Mesenteric fat pad (tissue), 1 donor: ENCODE data around the gene NRXN3. TPM values are rescaled to one million over a fixed set of nuclear protein-coding genes. Genes with fewer than 3 reads are reported as not detected.

Experiments used
- DNase-seq: peaks from one replicate; pipeline ENCODE4 v3.0.0-alpha.2; 2020; ENCODE audit warnings: low spot score
- total RNA-seq: library from RNA; stranded (reverse); fragmentation: NEBNext Ultra II Directional; extraction: Animal tissue kit (Norgen Biotek cat#: 25700); gene quantifications from one replicate; pipeline ENCODE4 v1.2.1, GENCODE V29; 2021
- donor health status: DM: yes; HTN: yes; CAD: no.

Gene NRXN3
- total RNA-seq, 1 donor from 2014 or later, result 0.84 TPM

DNA sequence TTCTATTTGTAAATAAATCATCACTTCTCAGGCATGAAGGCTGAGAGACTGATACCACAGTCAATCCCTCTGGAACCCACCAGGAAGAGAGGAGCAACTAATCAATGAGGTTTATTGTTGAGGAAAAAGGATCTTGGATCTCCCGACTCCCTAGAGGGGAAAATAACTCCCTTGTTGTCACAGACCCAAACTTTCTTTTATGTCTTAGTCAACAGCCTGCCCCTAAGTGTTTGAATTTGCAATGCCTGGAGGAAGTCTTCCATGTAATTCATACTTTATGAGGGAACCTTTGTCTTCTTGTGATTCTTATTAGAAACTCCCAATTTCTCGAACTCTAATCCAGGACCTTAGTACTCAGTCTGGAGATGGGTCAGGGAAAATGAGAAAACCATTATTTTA, 1235.3 kb downstream of the NRXN3 start:
- no peak for DNase-seq

DNA sequence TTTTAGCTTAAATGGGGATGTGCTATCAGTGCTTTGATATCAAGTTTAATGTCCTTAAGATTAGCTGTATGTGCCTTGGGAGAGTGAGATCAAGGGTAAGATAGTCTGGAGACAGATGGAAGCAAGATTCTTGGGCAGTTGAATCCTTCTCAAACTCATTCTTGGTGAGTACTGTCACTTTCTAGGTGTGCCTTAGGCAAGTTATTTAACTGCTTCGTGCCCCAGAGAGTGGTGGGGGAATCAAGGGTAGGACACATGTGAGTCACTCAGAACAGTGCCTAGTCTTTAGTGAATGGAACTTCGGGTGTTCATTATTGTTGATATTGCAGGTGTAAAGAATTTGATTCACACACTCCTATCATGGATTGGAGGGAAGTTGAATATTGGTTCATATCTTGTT, 1237.4 kb downstream of the NRXN3 start:
- no peak for DNase-seq

DNA sequence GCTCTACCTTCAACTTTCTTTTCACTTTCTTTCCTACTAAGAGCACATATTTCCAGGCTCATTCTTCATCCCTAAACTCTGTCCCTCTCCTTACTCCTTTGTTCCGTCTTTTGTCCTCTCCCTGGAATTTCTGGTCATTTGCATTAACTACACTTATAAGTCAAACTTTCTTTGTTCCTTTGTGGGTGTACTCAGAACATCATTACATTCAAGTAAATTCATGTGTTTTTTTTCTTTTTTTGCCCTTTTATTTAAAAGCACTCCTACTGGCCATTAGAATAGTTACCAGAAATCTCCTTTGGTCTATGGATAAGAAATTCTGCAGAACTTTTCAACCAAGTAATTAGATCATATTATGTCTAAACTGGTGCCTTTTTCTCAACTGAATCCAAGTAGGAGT, 1238.5 kb downstream of the NRXN3 start:
- no peak for DNase-seq

DNA sequence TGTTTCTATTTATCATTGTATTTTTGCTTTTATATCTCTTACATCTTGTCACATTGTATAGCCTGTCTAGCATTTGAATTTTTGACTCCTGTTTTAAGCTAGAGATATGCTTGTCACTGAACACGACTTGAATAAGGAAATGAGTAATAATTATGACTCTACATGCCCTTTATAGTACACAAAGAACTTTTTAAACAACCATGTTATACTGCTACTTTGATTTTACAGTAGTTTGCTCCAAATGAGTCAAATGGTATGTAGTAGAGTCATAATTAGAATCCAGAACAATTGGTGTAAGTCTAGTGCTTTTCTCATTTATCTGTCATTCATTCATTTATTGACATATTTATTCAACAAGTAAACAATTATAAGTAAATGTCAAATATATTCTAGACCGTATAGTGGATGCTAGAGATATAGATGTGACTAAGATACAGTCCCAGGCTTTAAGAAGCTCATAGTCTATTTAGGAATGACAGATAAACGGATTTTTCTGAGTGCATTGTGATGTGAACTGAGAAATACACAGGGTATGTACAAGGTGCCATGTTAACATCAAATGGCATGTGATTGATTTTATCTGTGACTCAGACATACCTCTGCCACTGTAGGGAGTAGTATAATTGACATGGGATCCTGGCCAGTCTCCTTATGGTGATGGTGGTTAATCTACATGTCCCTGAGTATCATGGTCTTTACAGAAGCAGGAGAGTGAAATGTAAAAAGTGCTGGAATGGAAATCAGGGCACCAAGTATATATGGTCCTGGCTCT, 1241.4 kb downstream of the NRXN3 start:
- DNase-seq, result no peak

DNA sequence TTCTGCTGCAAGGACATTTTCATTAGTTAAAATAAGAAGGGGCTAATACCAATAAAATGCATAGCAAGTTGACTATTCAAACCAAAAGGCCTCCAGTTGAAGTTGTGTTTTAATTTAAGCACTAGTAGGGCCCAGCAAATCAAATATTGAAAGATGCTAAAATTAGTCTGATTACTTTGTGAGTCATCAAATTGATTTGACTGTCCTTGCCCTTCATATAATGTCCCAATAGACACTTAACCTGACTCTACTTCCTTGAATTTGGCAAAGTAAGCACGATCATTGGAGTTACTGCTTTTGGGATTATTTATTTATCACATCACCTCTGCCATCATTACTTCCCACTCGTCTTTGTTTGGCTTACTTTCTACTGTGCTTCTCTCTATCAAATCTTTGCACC, 1242.6 kb downstream of the NRXN3 start:
- DNase-seq, result no peak

DNA sequence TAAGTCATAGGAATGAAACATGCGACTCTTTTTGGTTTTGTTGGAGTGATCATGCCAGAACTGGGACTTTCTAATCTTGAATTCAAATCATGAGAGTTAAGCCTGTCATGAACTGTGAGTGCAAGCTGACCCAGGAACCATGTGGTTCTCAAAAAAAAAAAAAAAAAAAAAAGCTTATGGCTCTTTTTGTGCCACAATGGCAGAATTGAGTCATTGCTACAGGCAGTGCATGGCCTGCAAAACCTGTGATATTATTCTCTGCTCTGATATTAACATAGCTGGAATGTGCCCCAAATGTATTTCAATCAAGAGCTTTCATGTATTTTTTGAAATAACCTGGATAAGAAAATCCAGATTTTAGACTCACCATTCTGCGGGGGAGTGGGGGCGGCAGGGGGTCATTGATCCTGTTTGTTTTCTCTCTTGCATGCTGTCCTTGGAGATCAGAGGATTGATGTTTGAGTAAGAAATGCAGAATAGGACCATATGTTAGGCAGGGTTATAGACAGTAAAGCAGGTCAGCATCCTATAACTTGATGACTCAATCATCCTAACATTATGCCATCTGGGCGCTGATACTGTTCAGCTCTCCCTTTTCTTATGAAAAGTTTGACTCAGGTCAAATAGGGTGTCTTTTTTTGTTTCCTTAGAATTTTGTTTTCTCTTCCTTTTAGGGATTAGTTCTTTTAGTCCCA, 1243.7 kb downstream of the NRXN3 start:
- DNase-seq, result no peak

DNA sequence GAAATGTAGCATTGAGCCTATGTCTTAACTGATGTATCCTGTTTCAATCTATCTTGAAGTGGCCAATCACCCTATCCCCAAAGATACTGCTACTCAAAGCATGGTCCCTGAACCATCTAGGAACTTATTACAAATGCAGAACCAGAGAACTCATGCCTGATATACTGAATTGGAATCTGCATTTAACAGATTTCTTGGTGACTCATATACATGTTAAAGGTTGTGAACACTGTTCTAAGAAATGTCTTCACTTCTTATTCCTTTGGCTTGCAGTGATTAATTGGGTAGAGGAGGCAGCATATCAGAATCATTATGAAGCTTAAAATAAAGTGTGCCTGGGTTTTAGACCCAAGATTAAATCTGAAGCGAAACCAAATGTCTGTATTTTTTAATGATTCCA, 1245.6 kb downstream of the NRXN3 start:
- DNase-seq, result no peak

DNA sequence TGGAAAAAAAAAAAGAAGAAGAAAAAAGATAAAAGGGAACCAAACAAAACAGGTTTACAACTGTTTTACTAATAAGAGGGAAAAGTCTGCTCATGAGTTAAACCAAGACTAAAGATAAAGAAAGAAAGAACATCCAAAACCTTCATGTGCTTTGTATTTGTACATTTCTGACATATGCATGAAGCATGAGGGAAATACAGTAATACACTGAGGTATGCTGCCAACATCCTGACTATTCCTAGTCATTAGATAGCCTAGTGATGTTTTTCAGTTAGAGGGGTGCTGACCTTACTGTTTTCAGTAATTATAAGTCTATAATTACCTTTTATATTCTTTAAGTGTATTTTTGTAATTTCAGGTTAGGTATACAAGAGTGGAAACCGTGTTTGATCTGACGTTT, 1247.8 kb downstream of the NRXN3 start:
- no peak for DNase-seq

DNA sequence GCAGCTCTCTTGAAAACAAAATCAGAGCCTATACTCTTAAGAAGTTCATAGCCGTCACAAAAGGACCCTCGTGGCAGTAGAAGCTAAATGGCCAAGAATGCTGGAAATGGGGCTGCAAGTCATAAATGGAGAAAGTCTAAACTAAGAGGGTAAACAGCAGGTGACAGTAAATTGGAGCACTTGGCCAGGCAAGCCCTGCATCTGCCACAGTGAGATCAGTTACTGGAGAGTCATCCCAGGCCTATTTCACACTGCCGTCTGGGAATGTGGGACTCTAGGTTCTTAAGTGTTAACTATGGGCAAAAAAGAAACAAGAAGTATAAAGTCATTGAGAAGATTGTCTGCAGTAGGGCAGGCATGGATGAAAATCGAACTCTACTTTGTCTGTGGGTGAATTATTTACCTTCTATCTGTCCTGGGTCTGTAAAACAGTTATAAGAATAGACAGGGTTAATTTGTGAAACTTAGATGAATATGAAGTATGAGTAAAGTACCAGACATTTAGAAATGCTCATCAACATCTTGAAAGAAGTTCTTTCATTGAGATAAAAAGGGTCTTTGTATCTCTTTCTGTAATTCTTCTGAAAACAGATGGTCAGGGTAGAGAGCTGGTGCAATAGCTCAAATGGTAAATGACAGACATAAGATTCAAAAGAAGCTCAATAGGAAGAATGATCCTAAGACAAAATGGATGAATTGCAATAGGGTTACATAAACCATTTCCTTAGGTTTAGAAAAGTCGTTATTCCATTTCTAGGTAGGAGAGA, 1248.7 kb downstream of the NRXN3 start:
- no peak for DNase-seq

DNA sequence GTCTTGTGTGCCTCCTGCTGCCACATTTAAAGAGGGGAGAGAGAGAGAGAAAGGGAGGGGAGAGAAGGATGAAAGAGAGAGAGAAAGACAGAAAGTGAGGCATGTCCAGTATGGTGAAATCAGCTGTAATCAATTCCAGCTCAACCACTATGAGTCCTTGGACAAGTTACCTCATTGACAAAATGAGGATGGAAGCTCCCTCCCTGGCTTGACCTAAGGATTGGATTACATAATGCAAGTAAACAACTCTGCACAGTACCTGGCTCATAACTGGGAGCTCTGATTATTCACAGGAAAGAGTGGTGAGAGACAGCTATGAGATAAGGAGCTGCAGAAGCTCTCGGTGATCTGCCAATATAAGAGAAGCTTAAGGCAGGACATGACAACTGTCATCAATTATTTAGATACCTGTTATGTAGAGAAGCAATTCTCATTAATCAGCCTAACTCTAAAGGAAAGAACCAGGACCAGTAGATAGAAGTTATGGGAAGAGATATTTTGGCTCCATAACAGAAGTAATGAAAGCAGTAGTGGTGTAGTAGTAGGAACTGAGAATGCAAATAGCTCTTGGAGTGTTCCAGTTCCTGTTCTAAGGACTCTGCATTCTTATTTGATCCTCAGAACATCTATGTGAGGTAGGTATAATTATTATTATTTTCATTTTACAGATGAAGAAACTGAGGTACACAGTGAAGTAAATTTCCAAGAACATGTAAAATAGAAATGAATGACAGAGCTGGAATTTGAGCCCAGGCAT, 1249.6 kb downstream of the NRXN3 start:
- no peak for DNase-seq

DNA sequence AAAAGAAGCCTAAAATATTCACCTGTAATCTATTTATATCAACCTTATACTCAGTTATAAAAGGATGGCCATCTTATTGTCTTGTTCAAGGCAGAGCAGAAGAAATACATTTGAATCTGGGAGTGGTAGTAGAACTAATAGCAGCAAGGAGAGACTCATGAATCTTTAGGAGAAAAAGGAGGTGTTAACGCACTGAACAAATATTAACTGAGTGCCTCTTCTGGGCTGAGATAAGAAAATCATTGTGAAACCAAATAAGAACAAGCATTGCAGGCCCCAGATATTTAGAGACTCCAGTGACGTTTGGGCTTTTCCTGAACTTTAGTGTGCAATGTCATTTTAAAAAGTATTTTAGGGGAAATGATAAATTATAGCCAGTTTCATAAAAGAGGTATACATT, 1250.6 kb downstream of the NRXN3 start:
- no peak for DNase-seq

DNA sequence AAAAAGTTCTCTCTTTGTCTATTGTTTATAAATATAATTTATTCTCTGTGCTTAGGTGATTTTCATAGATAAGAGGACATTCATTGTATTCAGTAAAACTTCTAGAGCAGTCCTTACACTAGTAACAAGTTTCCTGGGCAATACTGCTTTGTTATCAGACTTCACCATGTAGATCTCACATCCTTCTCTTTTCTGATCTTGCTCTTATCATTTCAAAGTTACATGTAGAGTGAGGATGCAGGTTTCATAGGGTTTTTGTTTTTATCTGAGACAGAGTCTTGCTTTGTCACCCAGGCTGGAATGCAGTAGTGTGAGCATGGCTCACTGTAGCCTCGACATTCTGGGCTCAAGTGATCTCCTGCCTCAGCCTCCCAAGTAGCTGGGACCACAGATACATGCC, 1251.6 kb downstream of the NRXN3 start:
- no peak for DNase-seq

DNA sequence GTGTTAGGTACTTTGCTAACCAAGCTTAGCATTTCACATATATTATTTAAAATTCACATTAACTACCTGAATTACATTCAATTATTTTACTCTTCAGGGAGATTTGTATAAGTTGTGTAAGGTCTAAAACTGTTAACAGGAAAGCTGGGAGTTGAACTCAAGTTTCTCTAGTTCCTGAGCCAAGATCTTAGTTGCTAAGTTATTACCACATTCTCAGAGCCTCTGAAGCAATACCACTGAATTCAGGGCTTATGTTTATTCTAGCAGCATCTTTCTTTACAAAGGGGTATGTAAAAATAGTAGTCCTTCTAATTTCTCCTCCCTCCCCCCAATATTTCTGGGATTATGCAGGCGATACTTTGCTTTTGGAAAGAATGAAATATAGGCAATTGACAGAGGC, 1254.3 kb downstream of the NRXN3 start:
- no peak for DNase-seq

DNA sequence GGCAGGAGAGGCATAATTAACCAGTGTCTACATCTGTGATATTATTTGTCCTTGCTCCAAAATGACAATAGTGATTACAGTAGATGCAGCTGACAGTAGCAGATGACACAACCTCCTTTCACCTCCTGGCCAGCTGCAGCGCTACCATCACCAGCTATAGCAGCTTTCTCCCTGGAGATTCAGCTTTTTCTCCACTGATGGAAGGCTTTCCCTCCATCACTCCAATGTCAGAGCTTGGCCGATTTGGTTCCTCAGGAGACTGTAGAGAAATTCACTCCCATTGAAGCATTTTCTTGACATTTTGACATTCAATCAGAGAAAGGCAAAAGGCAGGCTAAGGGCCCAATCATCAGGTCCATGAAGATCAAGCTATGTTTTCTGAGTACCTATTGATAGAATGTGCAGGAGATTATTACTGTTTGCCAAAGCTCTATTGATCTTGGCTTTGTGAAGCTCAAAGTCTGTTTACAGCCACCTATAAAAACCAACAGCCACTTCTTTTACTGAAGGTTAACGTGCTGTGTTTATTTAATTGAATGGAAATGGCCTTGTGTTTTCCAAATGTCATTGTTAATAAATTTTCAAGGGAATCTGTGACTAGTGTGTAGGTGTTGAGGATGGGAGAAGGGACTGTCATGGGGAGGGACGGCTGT, 1256.1 kb downstream of the NRXN3 start:
- no peak for DNase-seq

DNA sequence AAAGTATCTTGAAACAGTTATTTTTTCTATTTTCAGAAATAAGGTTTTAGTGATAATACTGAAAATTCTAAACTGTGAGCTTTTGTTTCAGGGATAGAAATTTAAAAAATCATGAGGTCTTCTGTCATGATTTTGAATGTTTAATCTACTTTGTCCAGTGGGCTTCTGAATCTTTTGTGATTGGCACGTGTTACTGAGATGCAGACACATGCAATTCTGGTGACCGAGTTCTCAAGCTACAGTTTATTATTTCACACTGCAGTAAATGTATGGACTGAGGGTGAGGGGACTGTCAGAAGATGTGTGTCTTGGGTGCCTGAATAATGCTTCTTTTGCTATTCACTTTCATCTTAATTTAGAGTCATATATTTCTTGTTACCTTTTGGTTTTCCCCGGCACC, 1262.5 kb downstream of the NRXN3 start:
- no peak for DNase-seq

DNA sequence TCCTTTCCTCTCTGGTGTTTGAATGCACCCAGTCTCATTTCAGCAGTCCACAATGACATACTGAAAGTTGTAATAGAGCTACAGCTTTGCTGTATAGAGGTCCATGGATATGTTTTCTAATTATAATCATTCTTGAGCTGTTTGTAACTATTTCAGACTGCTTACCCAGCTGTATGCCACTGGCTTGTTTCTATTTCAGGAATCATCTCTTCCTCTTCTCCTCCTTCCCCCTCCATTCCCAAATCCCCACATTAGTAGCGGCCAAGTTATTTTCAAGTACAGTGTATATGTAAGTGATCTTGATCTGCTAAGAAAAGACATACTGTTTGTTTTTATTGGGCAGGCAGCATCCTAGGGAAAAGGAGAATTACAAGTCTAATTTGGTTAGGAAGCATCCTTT, 1266.2 kb downstream of the NRXN3 start:
- no peak for DNase-seq

DNA sequence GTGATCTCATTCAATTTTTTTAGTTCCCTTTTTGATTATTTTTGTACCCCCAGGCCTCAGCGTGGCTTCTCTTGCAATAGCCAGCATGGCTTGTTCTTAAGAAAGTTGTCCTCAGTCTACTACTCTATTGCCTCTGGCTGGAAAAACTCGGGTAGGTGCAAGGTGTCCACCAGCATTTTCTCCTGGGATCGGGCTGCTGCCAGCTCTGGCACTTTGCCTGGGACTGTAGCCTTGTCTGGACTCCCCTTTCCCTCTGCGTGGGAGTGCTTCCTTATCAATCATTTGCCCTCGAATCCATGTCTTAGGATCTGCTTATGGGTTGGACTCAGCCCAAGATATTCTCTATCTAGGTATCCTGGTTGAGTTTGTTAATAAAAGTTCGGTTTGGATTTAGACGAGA, 1267.8 kb downstream of the NRXN3 start:
- DNase-seq, result no peak

DNA sequence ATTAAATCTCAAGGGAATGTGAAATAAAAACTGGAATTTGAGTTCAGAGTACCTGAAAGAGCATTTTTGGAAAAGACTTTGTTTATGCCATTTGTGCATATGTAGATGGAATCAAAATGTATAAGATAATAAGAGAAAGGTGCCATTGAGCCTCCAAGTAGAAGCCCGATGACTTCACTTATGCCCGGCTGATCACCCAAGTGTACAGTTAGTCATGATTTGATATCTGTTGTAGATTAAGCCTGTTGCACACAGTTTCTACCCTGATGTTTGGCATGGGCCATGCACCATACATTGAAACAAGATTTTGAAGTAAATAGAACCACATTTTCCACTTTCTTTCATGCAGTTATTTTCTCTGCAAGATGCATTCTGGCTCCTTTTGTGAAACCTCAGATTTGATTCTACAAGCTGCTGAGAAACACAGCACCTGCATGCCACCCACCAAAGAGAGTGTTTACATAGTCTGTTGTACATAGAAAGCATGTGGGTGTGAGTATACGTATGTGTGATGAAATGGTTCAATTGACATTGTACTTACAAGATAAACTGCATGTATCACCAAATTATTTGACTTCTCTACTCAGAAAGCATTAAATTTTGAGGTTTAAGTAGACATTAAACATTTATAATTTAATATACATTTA, 1268.6 kb downstream of the NRXN3 start:
- no peak for DNase-seq

DNA sequence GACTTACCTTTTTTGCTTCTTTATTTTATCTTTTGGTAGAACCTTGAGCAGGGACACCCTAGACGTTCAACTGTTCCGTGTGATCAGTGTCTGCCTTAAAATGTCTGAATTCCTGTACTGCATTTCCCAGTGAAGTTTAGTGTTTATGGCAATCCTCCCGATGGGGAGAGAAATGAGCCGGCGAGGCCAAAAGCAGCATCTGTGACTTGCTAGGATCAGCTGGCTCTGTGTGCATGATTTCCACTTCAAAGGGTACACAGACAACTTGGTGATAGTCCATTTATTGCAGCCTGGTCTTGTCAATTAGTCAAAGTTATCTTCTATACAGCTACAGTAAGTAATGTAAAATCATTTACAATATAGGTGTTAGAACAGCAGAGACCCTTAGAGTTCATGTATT, 1272.6 kb downstream of the NRXN3 start:
- no peak for DNase-seq

DNA sequence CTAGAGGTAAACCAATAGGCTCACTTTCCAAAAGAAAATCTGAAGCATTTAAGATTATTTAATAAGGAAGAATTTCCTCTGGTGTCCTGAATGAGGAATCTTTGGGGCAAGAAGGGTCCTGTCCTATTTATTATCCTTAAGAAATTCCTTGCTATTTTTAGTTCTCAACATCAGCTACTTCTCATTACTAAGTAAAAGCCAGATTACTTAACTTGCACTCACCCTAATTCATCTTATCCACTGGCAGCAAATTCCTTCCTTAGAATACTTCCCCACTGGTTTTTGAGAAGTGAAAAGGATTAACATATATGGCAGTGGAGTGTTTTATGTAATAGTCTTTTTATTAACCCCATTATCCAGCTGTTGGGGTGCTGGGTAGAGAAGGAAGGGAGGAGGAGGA, 1273.4 kb downstream of the NRXN3 start:
- no peak for DNase-seq

DNA sequence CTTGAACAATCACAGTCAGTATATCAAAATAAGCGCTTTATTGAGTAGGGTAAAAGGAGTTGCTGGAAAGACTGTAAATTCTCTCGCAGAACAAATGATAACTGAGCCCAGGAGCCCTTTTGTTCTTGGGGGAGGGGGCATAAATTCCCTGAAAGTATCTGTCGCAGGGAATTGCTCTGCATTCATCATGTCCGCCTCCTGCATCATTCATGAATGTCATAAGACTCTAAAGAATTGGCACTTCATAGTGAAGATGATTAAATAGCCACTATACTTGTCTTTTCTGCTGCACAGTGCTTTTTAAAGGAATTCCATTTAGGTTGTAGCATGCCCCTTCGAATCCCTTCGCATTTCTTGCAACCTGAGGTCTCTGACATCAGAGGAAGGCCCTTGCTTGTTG, 1278.8 kb downstream of the NRXN3 start:
- DNase-seq, result no peak
